Osteocyte (in vitro differentiated cells): Measurements from ENCODE around the gene POC1A. TPM values are rescaled to one million over a fixed set of nuclear protein-coding genes. Genes with fewer than 3 reads are reported as not detected.

Source experiments
- DNase-seq: peaks from one replicate; pipeline ENCODE4 v3.0.0; 2021; ENCODE audit warnings: mixed read lengths; ENCODE audit not compliant: unreplicated experiment; ENCODE audit errors: extremely low spot score
- H3K27ac Mint-ChIP-seq: one replicate; pipeline ENCODE4 v1.8.0; 2021; ENCODE audit warnings: mild to moderate bottlenecking, mixed read lengths; ENCODE audit not compliant: unreplicated experiment
- H3K27me3 Mint-ChIP-seq: one replicate; pipeline ENCODE4 v1.8.0; 2021; ENCODE audit warnings: mixed read lengths; ENCODE audit not compliant: unreplicated experiment
- H3K36me3 Mint-ChIP-seq: one replicate; pipeline ENCODE4 v1.8.0; 2021; ENCODE audit warnings: mixed read lengths; ENCODE audit not compliant: unreplicated experiment
- H3K4me1 Mint-ChIP-seq: one replicate; pipeline ENCODE4 v1.8.0; 2021; ENCODE audit warnings: mixed read lengths; ENCODE audit not compliant: unreplicated experiment
- H3K4me3 Mint-ChIP-seq: one replicate; pipeline ENCODE4 v1.8.0; 2021; ENCODE audit warnings: mild to moderate bottlenecking, moderate library complexity, mixed read lengths; ENCODE audit not compliant: unreplicated experiment
- H3K9me3 Mint-ChIP-seq: one replicate; pipeline ENCODE4 v1.8.0; 2021; ENCODE audit warnings: mixed read lengths; ENCODE audit not compliant: unreplicated experiment
- total RNA-seq: library from RNA; stranded (reverse); gene quantifications from 2 replicates; pipeline ENCODE4 v1.2.1, GENCODE V29; 2021
- TF ChIP-seq, protein P1 (sequence below): fragments of 200-600 bp; sonication (generic); IDR thresholded peaks from 2 replicates; pipeline ENCODE4 v1.5.0; 2021; ENCODE audit warnings: antibody characterized with exemption, mild to moderate bottlenecking, moderate library complexity

Gene POC1A
- total RNA-seq, 1 donor from 2014 or later, result 5.1 TPM

DNA sequence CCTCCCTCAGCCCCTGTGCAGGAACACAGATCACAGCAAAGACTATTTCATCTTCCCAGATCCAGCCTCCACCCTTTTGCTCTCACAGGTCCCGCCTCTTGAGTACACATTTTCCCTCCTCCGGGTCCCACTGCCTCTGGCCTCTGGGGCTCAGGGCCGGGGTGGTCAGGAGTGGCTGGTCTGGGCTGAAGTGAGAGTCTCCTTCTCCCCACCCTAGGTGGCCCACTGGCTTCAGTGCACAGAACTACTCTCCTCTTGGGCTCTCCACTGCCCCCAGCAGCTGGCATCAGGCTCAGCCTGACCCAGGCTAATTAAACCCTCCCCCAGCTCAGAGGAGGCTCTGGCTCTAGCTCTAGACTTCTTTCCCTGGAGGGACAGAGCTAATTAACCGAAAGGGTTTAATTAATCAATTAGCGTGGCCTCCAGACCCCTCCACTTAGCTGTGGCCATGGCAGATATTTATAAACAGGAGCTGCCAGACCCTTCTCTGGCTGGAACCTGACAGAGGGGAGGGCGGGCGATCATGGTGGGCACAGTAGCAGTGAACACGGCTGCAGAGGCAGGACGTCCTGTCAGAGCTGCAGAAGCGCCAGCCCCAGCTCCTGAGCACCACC lies 113.0 kb downstream of the POC1A start:
- DNase-seq, result no peak
- Mint-ChIP-seq H3K4me1 (peaks cover 39% of the 10 kb centered on the region), H3K9me3 (no peaks in the 10 kb centered on the region), H3K27me3 (no peaks in the 10 kb centered on the region), H3K27ac (no peak overlapping the region), H3K36me3 (no peaks in the 10 kb centered on the region), H3K4me3 (no peak overlapping the region)
- TF ChIP-seq, protein P1, sequence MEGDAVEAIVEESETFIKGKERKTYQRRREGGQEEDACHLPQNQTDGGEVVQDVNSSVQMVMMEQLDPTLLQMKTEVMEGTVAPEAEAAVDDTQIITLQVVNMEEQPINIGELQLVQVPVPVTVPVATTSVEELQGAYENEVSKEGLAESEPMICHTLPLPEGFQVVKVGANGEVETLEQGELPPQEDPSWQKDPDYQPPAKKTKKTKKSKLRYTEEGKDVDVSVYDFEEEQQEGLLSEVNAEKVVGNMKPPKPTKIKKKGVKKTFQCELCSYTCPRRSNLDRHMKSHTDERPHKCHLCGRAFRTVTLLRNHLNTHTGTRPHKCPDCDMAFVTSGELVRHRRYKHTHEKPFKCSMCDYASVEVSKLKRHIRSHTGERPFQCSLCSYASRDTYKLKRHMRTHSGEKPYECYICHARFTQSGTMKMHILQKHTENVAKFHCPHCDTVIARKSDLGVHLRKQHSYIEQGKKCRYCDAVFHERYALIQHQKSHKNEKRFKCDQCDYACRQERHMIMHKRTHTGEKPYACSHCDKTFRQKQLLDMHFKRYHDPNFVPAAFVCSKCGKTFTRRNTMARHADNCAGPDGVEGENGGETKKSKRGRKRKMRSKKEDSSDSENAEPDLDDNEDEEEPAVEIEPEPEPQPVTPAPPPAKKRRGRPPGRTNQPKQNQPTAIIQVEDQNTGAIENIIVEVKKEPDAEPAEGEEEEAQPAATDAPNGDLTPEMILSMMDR, result peak; percentile 37

DNA sequence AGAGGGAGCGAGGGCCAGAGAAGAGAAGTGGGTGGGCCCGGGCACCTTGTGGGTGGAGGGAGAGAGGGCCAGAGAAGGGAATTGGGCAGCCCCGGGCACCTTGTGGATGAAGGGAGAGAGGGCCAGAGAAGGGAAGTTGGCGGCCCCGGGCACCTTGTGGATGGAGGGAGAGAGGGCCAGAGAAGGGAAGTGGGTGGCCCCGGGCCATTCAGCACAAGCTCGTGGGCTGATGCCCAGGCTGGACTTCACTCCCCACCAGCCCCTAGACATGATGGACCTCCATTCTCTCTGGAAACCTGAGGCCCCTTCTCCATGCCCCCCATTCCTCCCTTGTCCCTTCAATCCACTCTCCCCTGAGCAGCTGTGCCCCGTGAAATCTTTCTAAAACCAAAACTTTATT lies 113.6 kb downstream of the POC1A start:
- Mint-ChIP-seq H3K9me3 (no peaks in the 10 kb centered on the region), H3K27ac (no peak overlapping the region), H3K4me3 (no peak overlapping the region), H3K4me1 (peaks cover 34% of the 10 kb centered on the region), H3K36me3 (no peaks in the 10 kb centered on the region), H3K27me3 (no peaks in the 10 kb centered on the region)
- TF ChIP-seq, protein P1, result no peak
- DNase-seq, result no peak

DNA sequence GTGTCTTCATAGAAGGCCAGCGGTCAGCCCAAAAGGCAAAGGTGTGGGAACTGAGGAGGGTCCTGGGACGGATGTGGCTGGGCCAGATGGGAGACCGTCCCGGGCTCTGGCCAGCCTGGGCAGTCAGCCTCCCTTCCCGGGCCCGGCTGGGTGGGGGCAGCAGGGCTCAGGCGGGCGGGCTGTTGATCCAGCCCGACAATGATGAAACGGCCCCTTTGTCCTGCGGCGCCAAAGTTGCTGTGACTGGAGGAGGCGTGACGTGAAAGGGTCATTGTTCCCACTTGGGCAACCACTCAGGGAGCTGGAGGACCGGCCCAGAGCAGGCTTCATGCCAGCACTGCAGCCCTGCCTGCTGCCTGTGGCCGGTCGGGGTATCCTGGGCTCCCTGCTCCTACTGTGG lies 114.4 kb downstream of the POC1A start:
- Mint-ChIP-seq H3K4me1 (peaks cover 26% of the 10 kb centered on the region), H3K4me3 (no peak overlapping the region), H3K36me3 (no peaks in the 10 kb centered on the region), H3K27ac (no peak overlapping the region), H3K27me3 (no peaks in the 10 kb centered on the region), H3K9me3 (no peaks in the 10 kb centered on the region)
- no peak for DNase-seq
- TF ChIP-seq, protein P1, result no peak

DNA sequence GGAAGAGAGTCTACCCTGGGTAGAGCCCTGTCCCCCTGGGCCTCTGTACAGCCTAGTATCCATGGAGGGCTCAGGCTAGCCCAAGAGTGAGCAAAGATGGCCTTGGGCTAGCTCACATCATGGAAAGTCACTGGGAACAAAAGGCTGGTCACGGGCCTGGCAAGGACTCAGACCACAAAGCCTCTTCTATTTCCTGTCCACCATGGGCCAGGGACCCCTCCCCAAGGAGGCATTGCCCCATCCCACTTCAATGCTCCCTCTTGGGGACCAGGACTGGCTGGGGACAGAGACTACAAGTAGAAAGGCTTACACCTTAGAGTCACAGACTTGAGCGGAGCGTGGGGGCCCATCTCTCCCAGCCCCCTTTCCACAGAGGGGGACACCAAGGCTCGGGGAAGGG lies 114.8 kb downstream of the POC1A start:
- TF ChIP-seq, protein P1, result no peak
- no peak overlapping the region for H3K4me3 Mint-ChIP-seq
- no peaks in the 10 kb centered on the region for H3K27me3 Mint-ChIP-seq
- H3K36me3 Mint-ChIP-seq, result no peaks in the 10 kb centered on the region
- no peaks in the 10 kb centered on the region for H3K9me3 Mint-ChIP-seq
- no peak for DNase-seq
- H3K27ac Mint-ChIP-seq, result no peak overlapping the region
- peaks cover 22% of the 10 kb centered on the region for H3K4me1 Mint-ChIP-seq

DNA sequence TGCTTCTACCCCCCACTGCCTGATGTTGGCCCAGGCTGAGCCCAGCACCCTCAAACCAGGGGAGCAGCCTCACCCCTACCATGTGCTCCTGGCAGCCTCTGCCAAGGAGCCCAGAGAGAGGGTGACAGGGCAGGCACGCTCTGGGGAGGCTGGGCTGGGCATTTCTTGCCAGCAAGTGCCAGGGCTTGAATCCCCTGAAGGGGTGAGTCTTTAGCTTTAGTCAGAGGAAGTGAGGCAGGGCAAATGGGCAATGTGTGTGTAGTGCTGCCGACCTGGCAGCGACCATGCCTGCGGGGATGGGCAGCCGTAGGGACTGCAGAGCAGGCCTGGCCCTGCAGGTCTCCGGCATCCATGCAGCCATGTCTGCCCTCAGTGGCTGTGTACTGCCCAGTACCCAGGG lies 116.0 kb downstream of the POC1A start:
- TF ChIP-seq, protein P1, result no peak
- H3K36me3 Mint-ChIP-seq, result no peaks in the 10 kb centered on the region
- no peak for DNase-seq
- H3K27ac Mint-ChIP-seq, result no peak overlapping the region
- no peaks in the 10 kb centered on the region for H3K9me3 Mint-ChIP-seq
- H3K27me3 Mint-ChIP-seq, result no peaks in the 10 kb centered on the region
- H3K4me3 Mint-ChIP-seq, result no peak overlapping the region
- H3K4me1 Mint-ChIP-seq, result peaks cover 12% of the 10 kb centered on the region
